Astrocyte (in vitro differentiated cells and primary cell): ENCODE results near the gene IFNGR2. TPM values are rescaled to one million over a fixed set of nuclear protein-coding genes. Genes with fewer than 3 reads are reported as not detected.
A peak's percentile ranks its signal among the peaks of the same experiment; 100 is the strongest.

Source experiments
- DNase-seq: peaks from one replicate; pipeline ENCODE4 v3.0.0-alpha.2; 2010; ENCODE audit warnings: low read depth
- FAIRE-seq: peaks from 2 replicates; lab custom pipeline; 2011; peaks lifted over from hg19 to GRCh38; lab: Jason Lieb, UNC
- H2AFZ ChIP-seq: 2 replicates; pipeline ENCODE4 v1.6.0; 2012; ENCODE audit warnings: low read depth, low read length, inconsistent platforms
- H3K27ac ChIP-seq: 2 replicates; pipeline ENCODE4 v1.5.1; 2011; ENCODE audit warnings: low read depth, low read length, inconsistent platforms
- H3K27me3 ChIP-seq: 2 replicates; pipeline ENCODE4 v1.6.0; 2011; ENCODE audit warnings: low read length, inconsistent platforms; ENCODE audit not compliant: insufficient read depth
- H3K36me3 ChIP-seq: 2 replicates; pipeline ENCODE4 v1.5.1; 2011; ENCODE audit warnings: low read length, inconsistent platforms; ENCODE audit not compliant: insufficient read depth
- H3K4me1 ChIP-seq: 2 replicates; pipeline ENCODE4 v1.5.1; 2011; ENCODE audit warnings: low read length, inconsistent platforms; ENCODE audit not compliant: insufficient read depth
- H3K4me2 ChIP-seq: 2 replicates; pipeline ENCODE4 v1.6.0; 2012; ENCODE audit warnings: low read length, inconsistent platforms
- H3K4me3 ChIP-seq: 2 replicates; pipeline ENCODE4 v1.5.1; 2011; ENCODE audit warnings: low read depth, mild to moderate bottlenecking, low read length, inconsistent platforms; ENCODE audit not compliant: insufficient read depth
- H3K79me2 ChIP-seq: 2 replicates; pipeline ENCODE4 v1.6.0; 2012; ENCODE audit warnings: mild to moderate bottlenecking, low read length, inconsistent platforms; ENCODE audit not compliant: insufficient read depth
- H3K9ac ChIP-seq: 2 replicates; pipeline ENCODE4 v1.6.0; 2012; ENCODE audit warnings: mild to moderate bottlenecking, low read length, inconsistent platforms
- H3K9me3 ChIP-seq: 2 replicates; pipeline ENCODE4 v1.5.1; 2012; ENCODE audit warnings: low read depth, mild to moderate bottlenecking, low read length, inconsistent platforms; ENCODE audit not compliant: insufficient read depth
- H4K20me1 ChIP-seq: 2 replicates; pipeline ENCODE4 v1.6.0; 2012; ENCODE audit warnings: low read length, inconsistent platforms; ENCODE audit not compliant: insufficient read depth
- H3K27ac Mint-ChIP-seq: one replicate; pipeline ENCODE4 v1.8.0; 2021; ENCODE audit warnings: mild to moderate bottlenecking, mixed read lengths; ENCODE audit not compliant: unreplicated experiment
- H3K27me3 Mint-ChIP-seq: one replicate; pipeline ENCODE4 v1.8.0; 2021; ENCODE audit warnings: low read depth, mixed read lengths; ENCODE audit not compliant: unreplicated experiment
- H3K36me3 Mint-ChIP-seq: one replicate; pipeline ENCODE4 v1.8.0; 2021; ENCODE audit warnings: low read depth, mixed read lengths; ENCODE audit not compliant: unreplicated experiment
- H3K4me1 Mint-ChIP-seq: one replicate; pipeline ENCODE4 v1.8.0; 2021; ENCODE audit warnings: low read depth, mixed read lengths; ENCODE audit not compliant: unreplicated experiment
- H3K4me3 Mint-ChIP-seq: one replicate; pipeline ENCODE4 v1.8.0; 2021; ENCODE audit warnings: mild to moderate bottlenecking, moderate library complexity, mixed read lengths; ENCODE audit not compliant: unreplicated experiment
- H3K9me3 Mint-ChIP-seq: one replicate; pipeline ENCODE4 v1.8.0; 2021; ENCODE audit warnings: mild to moderate bottlenecking, mixed read lengths; ENCODE audit not compliant: unreplicated experiment
- EZH2 ChIP-seq: IDR thresholded peaks from 2 replicates; pipeline ENCODE4 v1.6.1; 2012; ENCODE audit warnings: mild to moderate bottlenecking, low read length, inconsistent platforms; ENCODE audit not compliant: insufficient read depth
- total RNA-seq: library from RNA; stranded (reverse); gene quantifications from 2 replicates; pipeline ENCODE4 v1.2.1, GENCODE V29; 2021
- TF ChIP-seq, protein P1 (sequence below): IDR thresholded peaks from 2 replicates; pipeline ENCODE4 v1.5.1; 2011; ENCODE audit warnings: low read depth, mild to moderate bottlenecking, inconsistent platforms, low read length, moderate library complexity; ENCODE audit not compliant: insufficient read depth

Gene IFNGR2
- total RNA-seq, 1 donor from 2014 or later = 58.9 TPM

DNA sequence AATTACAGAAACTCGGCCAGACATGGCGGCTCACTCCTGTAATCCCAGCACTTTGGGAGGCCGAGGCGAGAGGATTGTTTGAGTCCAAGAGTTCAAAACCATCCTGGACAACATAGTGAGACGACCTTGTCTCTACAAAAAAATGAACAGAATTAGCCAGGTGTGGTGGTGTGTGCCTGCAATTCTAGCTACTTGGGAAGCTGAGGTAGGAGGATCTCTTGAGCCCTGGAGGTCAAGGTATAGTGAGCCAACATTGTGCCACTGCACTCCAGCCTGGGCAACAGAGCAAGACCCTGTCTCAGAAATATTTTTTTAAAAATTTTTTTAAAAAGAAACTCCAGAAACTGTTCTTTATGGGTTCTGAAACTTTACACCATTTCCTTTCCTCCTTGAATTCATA is 38.4 kb upstream of the IFNGR2 start:
- no peaks in the 10 kb centered on the region for H3K36me3 ChIP-seq
- DNase-seq (no peak), FAIRE-seq (no peak)
- H3K27me3 ChIP-seq = no peaks in the 10 kb centered on the region
- H3K9me3 ChIP-seq = peaks cover 18% of the 10 kb centered on the region
- H3K27ac ChIP-seq = no peak overlapping the region
- H4K20me1 ChIP-seq = no peaks in the 10 kb centered on the region
- peaks cover 13% of the 10 kb centered on the region for H3K4me1 ChIP-seq
- H2AFZ ChIP-seq = no peak overlapping the region
- H3K9ac ChIP-seq = no peak overlapping the region
- TF ChIP-seq EZH2 = no peak
- TF ChIP-seq, protein P1, sequence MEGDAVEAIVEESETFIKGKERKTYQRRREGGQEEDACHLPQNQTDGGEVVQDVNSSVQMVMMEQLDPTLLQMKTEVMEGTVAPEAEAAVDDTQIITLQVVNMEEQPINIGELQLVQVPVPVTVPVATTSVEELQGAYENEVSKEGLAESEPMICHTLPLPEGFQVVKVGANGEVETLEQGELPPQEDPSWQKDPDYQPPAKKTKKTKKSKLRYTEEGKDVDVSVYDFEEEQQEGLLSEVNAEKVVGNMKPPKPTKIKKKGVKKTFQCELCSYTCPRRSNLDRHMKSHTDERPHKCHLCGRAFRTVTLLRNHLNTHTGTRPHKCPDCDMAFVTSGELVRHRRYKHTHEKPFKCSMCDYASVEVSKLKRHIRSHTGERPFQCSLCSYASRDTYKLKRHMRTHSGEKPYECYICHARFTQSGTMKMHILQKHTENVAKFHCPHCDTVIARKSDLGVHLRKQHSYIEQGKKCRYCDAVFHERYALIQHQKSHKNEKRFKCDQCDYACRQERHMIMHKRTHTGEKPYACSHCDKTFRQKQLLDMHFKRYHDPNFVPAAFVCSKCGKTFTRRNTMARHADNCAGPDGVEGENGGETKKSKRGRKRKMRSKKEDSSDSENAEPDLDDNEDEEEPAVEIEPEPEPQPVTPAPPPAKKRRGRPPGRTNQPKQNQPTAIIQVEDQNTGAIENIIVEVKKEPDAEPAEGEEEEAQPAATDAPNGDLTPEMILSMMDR = no peak
- H3K79me2 ChIP-seq = no peaks in the 10 kb centered on the region
- no peaks in the 10 kb centered on the region for H3K27me3 Mint-ChIP-seq
- no peak overlapping the region for H3K4me2 ChIP-seq
- H3K4me3 Mint-ChIP-seq = no peak overlapping the region
- no peak overlapping the region for H3K27ac Mint-ChIP-seq
- peaks cover 9% of the 10 kb centered on the region for H3K36me3 Mint-ChIP-seq
- H3K4me3 ChIP-seq = no peak overlapping the region
- H3K9me3 Mint-ChIP-seq = peaks cover 21% of the 10 kb centered on the region
- H3K4me1 Mint-ChIP-seq = peaks cover 7% of the 10 kb centered on the region

DNA sequence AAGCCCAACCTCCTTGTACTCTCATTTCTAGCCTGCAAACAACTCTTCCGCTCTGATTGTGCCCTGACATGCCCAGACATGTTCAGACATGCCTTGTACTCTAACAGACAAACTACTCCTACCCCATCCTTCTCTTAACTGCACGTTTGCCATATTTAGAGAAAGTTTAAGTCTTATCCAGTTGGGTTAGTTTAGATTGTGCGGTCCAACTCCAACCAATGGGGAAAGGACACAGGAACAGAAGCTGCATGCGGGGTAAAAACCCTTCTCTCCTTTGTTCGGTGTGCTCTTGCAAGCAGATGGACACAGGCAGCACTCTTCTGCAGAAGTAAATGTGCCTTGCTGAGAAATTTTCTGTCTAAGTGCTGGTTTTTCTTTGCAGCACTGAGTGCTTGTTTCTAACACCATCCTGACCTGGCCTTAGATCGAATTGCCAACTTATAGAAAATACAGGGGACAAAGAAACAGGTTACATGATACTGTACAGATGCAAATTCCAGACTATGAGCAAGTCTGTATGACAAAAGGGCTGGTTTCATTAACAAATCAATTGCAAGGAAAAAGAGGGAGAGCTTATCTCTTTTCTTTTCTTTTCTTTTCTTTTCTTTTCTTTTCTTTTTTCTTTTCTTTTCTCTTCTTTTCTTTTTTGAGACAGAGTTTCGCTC is 35.8 kb upstream of the IFNGR2 start:
- H3K9me3 Mint-ChIP-seq = peaks cover 32% of the 10 kb centered on the region
- no peaks in the 10 kb centered on the region for H3K36me3 ChIP-seq
- FAIRE-seq (no peak), DNase-seq (no peak)
- H3K27me3 Mint-ChIP-seq = no peaks in the 10 kb centered on the region
- H3K27me3 ChIP-seq = no peaks in the 10 kb centered on the region
- H3K9ac ChIP-seq = no peak overlapping the region
- H3K4me3 Mint-ChIP-seq = no peak overlapping the region
- no peaks in the 10 kb centered on the region for H3K4me1 Mint-ChIP-seq
- H3K79me2 ChIP-seq = no peaks in the 10 kb centered on the region
- H4K20me1 ChIP-seq = no peaks in the 10 kb centered on the region
- no peak overlapping the region for H3K27ac ChIP-seq
- peak overlapping the region; percentile 17 for H3K27ac Mint-ChIP-seq
- H3K4me3 ChIP-seq = no peak overlapping the region
- H3K36me3 Mint-ChIP-seq = peaks cover 12% of the 10 kb centered on the region
- no peak for TF ChIP-seq EZH2
- TF ChIP-seq, protein P1 = no peak
- H3K4me2 ChIP-seq = no peak overlapping the region
- no peaks in the 10 kb centered on the region for H3K4me1 ChIP-seq
- no peak overlapping the region for H2AFZ ChIP-seq
- peaks cover 24% of the 10 kb centered on the region for H3K9me3 ChIP-seq

DNA sequence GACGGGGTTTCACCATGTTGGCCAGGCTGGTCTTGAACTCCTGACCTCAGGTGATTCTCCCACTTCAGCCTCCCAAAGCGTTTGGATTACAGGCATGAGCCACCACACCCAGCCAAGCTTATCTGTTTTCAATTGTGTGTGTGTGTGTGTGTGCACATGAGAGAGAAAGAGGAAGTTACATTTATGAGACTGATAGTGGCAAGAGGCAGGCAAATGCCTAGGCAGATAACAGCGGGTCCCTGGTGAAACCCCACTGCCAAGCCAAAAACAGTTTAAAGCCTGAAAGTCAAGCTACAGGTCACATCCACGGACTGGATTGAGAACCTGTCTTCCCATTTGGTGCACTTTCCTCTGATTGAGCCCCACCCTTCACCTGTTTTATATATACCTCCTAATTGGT is 35.1 kb upstream of the IFNGR2 start:
- Histone ChIP-seq H3K4me3 (no peak overlapping the region), H3K27ac (no peak overlapping the region), H3K4me1 (no peaks in the 10 kb centered on the region), H3K4me2 (no peak overlapping the region), H3K27me3 (no peaks in the 10 kb centered on the region), H4K20me1 (no peaks in the 10 kb centered on the region), H3K36me3 (no peaks in the 10 kb centered on the region), H3K9me3 (peaks cover 24% of the 10 kb centered on the region), H3K79me2 (no peaks in the 10 kb centered on the region), H2AFZ (no peak overlapping the region), H3K9ac (no peak overlapping the region)
- no peak overlapping the region for H3K4me3 Mint-ChIP-seq
- no peak for FAIRE-seq
- H3K4me1 Mint-ChIP-seq = no peaks in the 10 kb centered on the region
- no peak for DNase-seq
- H3K9me3 Mint-ChIP-seq = peaks cover 32% of the 10 kb centered on the region
- H3K36me3 Mint-ChIP-seq = peaks cover 12% of the 10 kb centered on the region
- TF ChIP-seq, protein P1 = no peak
- no peak for TF ChIP-seq EZH2
- no peak overlapping the region for H3K27ac Mint-ChIP-seq
- no peaks in the 10 kb centered on the region for H3K27me3 Mint-ChIP-seq
